Brain microvascular endothelial cell (primary cell): ENCODE measurements around the gene HOXB13.

Experiments
- DNase-seq: peaks from one replicate; pipeline ENCODE4 v3.0.0-alpha.2; 2020
- H3K27ac ChIP-seq: fragments of 250-450 bp; sonication (Bioruptor Pico); 2 replicates; pipeline ENCODE4 v1.5.1; 2020; ENCODE audit warnings: mild to moderate bottlenecking, moderate library complexity
- H3K27me3 ChIP-seq: fragments of 250-450 bp; sonication (Bioruptor Pico); replicated peaks from 2 replicates; pipeline ENCODE4 v1.5.1; 2020; ENCODE audit warnings: mild to moderate bottlenecking
- H3K36me3 ChIP-seq: fragments of 250-450 bp; sonication (Bioruptor Pico); replicated peaks from 2 replicates; pipeline ENCODE4 v1.5.1; 2020; ENCODE audit warnings: mild to moderate bottlenecking
- H3K4me3 ChIP-seq: 2 replicates; pipeline ENCODE4 v1.5.1; 2011; ENCODE audit warnings: low read depth, mild to moderate bottlenecking, control low read depth, low read length, moderate library complexity
- in situ Hi-C: cut with HindIII; loops from 2 replicates; pipeline ENCODE4 v1.10.0; 2017; ENCODE audit warnings: low sequenced_read_pairs, low pct_ligation_motif_present
- TF ChIP-seq, protein P1 (sequence below): IDR thresholded peaks from 2 replicates; pipeline ENCODE4 v1.5.1; 2011; ENCODE audit warnings: low read depth, mild to moderate bottlenecking, moderate library complexity, low read length, control low read depth, inconsistent platforms; ENCODE audit errors: missing control alignments

Gene HOXB13

DNA sequence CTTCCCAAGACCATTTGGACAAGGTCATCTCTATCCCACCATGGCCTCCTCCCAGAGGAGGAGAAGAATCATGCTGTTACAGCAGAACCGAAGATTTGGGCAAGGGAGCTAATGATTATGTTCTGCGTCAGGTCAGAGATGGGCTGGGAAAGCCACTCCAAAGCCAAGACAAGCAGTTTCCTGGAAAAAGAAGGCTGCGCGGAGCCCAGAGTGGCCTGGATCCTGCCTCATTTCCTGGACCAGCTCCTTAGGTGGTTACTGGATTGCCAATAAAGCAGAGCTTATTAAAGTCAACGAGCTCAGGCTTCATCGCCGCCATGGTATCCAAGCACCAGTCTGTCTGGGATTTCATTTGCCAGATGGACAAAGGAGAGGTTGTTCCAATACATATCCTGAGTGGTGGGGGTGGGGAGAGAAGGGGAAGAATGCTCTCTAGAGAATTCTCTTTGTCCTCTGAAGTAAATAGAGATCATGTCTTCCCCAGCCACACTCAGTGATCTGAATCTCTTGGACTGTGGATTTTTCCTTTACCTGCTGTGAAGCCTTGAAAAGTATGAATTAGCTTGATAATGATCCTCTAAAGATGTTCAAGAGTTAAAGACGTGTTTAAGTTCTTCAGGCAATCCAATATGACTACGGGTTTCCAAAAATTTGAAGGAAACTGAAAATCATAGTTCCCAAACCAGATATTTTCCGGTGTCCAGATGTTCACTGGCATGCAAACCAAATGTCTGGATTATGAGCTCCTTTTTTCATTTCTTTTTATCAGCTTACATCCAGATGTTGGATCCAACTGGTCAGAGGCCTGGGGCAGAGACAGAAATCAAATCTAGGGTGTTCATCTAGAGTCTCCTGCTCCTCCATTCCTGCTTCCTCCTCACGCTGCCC, 23.9 kb downstream of the HOXB13 start:
- Histone ChIP-seq H3K27me3 (peaks cover 17% of the 10 kb centered on the region), H3K27ac (no peak overlapping the region), H3K36me3 (no peaks in the 10 kb centered on the region), H3K4me3 (no peak overlapping the region)
- no peak for DNase-seq
- in situ Hi-C loops: no loop called here
- TF ChIP-seq, protein P1, sequence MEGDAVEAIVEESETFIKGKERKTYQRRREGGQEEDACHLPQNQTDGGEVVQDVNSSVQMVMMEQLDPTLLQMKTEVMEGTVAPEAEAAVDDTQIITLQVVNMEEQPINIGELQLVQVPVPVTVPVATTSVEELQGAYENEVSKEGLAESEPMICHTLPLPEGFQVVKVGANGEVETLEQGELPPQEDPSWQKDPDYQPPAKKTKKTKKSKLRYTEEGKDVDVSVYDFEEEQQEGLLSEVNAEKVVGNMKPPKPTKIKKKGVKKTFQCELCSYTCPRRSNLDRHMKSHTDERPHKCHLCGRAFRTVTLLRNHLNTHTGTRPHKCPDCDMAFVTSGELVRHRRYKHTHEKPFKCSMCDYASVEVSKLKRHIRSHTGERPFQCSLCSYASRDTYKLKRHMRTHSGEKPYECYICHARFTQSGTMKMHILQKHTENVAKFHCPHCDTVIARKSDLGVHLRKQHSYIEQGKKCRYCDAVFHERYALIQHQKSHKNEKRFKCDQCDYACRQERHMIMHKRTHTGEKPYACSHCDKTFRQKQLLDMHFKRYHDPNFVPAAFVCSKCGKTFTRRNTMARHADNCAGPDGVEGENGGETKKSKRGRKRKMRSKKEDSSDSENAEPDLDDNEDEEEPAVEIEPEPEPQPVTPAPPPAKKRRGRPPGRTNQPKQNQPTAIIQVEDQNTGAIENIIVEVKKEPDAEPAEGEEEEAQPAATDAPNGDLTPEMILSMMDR: no peak

DNA sequence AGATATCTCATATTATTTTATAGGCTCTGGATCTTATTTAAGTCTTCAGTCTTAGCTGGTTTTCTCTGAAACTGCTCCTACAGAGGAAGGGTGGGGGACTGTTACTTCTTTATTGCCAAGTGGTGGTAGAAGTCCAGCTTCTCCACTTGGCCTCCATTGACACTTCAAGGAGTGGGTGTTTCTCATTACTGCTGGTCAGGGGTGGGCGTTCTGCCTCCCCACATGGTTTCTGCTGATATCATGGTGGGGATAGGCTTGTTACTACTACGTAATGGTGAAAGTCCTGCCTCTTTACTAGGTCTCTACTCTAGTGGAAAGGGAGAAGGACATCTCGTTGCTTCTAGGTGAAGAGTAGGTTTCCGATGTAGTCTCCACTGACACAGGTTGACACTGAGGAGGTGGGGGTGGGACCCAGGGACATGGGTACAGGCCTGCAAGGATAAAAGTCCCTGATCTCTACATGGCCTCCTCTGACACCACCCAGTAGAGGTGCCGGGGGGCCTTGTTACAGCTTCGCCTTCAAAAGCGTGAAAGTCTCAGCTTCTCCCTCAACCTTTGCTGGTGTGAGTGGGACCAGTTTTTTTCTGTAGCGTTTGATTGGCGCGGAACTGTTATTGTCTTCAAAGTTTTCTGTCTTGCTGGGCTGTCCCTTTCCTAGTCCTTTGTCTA, 26.6 kb downstream of the HOXB13 start:
- H3K27ac ChIP-seq: no peak overlapping the region
- no peak for DNase-seq
- no peaks in the 10 kb centered on the region for H3K36me3 ChIP-seq
- H3K4me3 ChIP-seq: no peak overlapping the region
- in situ Hi-C loops: no loop called here
- TF ChIP-seq, protein P1: no peak
- H3K27me3 ChIP-seq: peaks cover 17% of the 10 kb centered on the region

DNA sequence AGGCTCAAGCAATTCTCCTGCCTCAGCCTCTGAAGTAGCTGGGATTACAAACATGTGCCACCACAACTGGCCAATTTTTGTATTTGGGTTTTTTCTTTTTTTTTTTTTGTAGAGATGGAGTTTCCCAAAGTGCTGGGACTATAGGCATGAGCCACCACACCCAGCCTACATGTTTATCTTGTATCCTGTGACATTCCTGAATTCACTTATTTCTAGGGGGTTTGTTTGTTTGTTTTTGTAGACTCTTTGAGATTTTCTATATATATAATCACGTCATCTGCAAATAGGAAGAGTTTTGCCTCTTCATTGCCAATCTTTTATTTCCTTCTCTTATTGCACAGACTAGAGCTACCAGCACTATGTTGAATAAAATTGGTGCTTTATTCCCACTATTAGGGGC, 35.4 kb downstream of the HOXB13 start:
- Histone ChIP-seq H3K36me3 (no peaks in the 10 kb centered on the region), H3K4me3 (no peak overlapping the region), H3K27ac (no peak overlapping the region), H3K27me3 (no peaks in the 10 kb centered on the region)
- TF ChIP-seq, protein P1: no peak
- in situ Hi-C loops: no loop called here
- DNase-seq: no peak

DNA sequence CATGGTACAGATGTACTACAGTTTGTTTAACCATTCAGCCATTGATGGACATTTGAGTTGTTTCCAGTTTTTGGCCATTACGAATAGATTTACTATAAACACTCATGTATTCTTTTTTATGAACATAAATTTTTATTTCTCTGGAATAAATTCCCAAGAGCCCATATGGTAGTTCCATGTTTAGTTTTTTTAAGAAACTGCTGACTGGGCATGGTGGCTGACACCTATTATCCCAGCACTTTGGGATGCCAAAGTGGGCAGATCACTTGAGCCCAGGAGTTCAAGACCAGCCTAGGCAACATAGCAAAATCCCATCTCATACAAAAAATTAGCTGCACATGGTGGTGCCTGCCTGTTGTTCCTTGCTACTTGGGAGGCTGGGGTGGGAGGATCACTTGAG, 36.5 kb downstream of the HOXB13 start:
- Histone ChIP-seq H3K4me3 (no peak overlapping the region), H3K36me3 (no peaks in the 10 kb centered on the region), H3K27me3 (no peaks in the 10 kb centered on the region), H3K27ac (no peak overlapping the region)
- DNase-seq: no peak
- TF ChIP-seq, protein P1: no peak
- in situ Hi-C loops: no loop called here

DNA sequence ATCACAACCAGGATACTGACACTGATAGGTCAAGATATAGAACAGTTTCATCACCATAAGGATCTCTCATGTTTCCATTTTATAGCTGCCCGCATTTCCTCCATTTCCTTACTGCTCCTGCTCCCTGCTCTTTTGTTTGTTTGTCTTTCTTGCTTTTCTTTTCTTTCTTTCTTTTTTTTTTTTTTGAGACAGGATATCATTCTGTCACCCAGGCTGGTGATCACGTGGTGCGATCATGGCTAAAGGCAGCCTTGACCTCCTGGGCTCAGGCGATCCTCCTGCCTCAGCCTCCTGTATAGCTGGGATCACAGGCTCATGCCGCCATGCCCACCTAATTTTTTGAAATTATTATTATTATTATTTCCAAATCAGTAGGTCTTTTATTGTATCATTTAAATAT, 37.9 kb downstream of the HOXB13 start:
- no peak for DNase-seq
- TF ChIP-seq, protein P1: no peak
- in situ Hi-C loops: no loop called here

More for the DNA sequence above, 37.9 kb downstream of the HOXB13 start:
- no peak overlapping the region for H3K27ac ChIP-seq
- no peaks in the 10 kb centered on the region for H3K36me3 ChIP-seq
- H3K4me3 ChIP-seq: no peak overlapping the region
- no peaks in the 10 kb centered on the region for H3K27me3 ChIP-seq
